Measurements from ENCODE around the gene ABHD1. TPM values are rescaled to one million over a fixed set of nuclear protein-coding genes. Genes with fewer than 3 reads are reported as not detected.
A peak's percentile ranks its signal among the peaks of the same experiment; 100 is the strongest.

ABHD1 gene
- total RNA-seq, 1 experiment from 2014 or later, result 2.4 TPM

DNA sequence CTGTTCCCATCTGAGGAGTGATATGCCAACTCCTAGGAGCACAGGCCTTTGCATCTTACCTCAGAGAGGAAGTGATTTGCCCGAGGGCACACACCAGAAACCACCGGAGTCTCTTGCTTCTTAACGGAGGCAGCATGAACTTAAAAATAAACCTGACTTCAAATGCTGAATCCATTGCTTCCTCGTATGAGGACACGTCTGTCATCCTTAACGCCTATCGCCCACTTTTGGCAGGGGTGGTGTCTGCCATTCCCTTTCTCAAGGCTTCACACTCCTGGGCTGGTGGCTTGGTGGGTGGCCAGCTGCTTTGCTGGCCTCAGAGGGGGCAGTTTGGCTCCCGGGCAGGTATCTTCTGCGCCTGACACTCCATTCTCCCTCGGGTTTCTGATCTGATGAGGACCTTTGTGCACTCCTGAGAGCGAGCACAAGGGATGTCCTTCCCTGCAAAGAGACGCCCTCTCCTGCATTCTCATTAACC is 11.9 kb downstream of the ABHD1 start:
- Histone ChIP-seq H3K27me3 (ENCODE audit: low read length) (no peaks in the 10 kb centered on the region), H3K9me3 (ENCODE audit: low read length) (no peaks in the 10 kb centered on the region), H2AFZ (ENCODE audit: low read length) (peak overlapping the region; percentile 63; the same call in 1 of the 2 replicates), H3K36me3 (ENCODE audit: insufficient read depth, low read length) (peaks cover 12% of the 10 kb centered on the region; the same call in 1 of the 2 replicates), H3K9ac (ENCODE audit: low read length) (no peak overlapping the region), H3K4me2 (ENCODE audit: low read depth, low read length, poor library complexity, severe bottlenecking) (no peak overlapping the region), H3K4me3 (ENCODE audit: low read length) (no peak overlapping the region), H3K79me2 (ENCODE audit: low read length) (peaks cover 16% of the 10 kb centered on the region), H3K9me2 (replicated peaks; ENCODE audit: insufficient read depth, low read length) (no peaks in the 10 kb centered on the region), H4K20me1 (ENCODE audit: insufficient read depth, low read depth, low read length) (peaks cover 10% of the 10 kb centered on the region), H3K4me1 (ENCODE audit: low read length) (peaks cover 18% of the 10 kb centered on the region), H3K27ac (ENCODE audit: low read length) (no peak overlapping the region)
- no peak for DNase-seq

DNA sequence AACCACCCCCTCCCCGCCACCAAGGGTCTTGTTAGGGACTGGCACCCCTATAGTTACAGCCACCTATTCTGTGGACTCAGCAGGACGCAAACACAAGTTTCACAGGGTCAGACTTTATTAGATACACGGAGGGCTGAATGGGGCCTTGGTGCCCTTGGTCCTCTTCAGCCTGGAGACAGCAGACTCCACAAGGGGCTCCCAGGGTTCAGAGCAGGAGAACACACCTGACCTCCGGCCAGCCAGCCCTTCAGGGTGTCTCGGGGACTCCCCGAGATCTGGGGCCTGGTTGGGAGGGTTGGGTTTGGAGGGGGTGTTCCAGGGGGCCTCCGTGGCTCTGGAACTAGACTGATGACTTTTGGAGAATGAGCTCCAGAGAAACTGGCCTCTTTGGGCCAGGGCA is 13.1 kb downstream of the ABHD1 start:
- no peaks in the 10 kb centered on the region for H3K9me2 ChIP-seq (replicated peaks; ENCODE audit: insufficient read depth, low read length)
- no peak overlapping the region for H3K27ac ChIP-seq (ENCODE audit: low read length)
- no peak overlapping the region for H3K9ac ChIP-seq (ENCODE audit: low read length)
- peaks cover 12% of the 10 kb centered on the region; the same call in 1 of the 2 replicates for H3K36me3 ChIP-seq (ENCODE audit: insufficient read depth, low read length)
- H3K4me1 ChIP-seq (ENCODE audit: low read length), result peaks cover 18% of the 10 kb centered on the region
- H4K20me1 ChIP-seq (ENCODE audit: insufficient read depth, low read depth, low read length), result peaks cover 10% of the 10 kb centered on the region
- H2AFZ ChIP-seq (ENCODE audit: low read length), result no peak overlapping the region
- no peak for DNase-seq
- H3K79me2 ChIP-seq (ENCODE audit: low read length), result peaks cover 16% of the 10 kb centered on the region
- H3K4me3 ChIP-seq (ENCODE audit: low read length), result no peak overlapping the region
- H3K4me2 ChIP-seq (ENCODE audit: low read depth, low read length, poor library complexity, severe bottlenecking), result no peak overlapping the region
- H3K27me3 ChIP-seq (ENCODE audit: low read length), result no peaks in the 10 kb centered on the region
- no peaks in the 10 kb centered on the region for H3K9me3 ChIP-seq (ENCODE audit: low read length)

DNA sequence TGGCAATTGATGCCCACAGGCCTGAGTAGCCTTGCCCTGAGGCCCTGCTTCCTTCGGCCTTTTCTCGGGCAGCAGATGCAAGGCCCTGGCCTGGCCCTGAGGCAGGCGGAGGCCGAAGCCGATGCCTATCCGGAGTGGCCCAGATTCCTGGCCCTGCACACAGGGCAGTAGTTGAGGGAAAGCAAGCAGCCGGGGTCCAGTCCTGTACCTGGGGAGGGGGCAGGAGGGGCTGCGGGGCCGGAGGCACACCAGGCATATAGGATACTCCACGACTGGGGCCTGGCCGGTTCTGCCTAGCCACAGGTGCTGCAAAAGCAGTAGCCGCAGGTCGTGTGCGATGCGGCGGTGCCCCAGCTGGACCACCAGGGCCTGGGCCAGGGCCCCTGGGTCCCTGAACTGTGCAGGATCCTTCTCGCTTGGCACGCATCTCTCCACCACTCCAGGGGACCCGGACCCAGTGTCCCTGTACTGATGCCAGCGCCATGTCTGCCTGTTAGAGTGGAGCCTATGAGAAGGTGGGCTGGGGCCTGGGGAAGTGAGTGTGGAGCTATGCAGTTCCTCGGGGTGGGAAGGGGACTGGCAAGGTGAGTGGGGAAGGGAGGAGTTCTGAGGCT is 13.8 kb downstream of the ABHD1 start:
- H3K36me3 ChIP-seq (ENCODE audit: insufficient read depth, low read length), result peaks cover 6% of the 10 kb centered on the region; the same call in 1 of the 2 replicates
- H3K9ac ChIP-seq (ENCODE audit: low read length), result no peak overlapping the region
- no peak overlapping the region for H3K4me2 ChIP-seq (ENCODE audit: low read depth, low read length, poor library complexity, severe bottlenecking)
- no peaks in the 10 kb centered on the region for H3K9me2 ChIP-seq (replicated peaks; ENCODE audit: insufficient read depth, low read length)
- H3K4me1 ChIP-seq (ENCODE audit: low read length), result peaks cover 22% of the 10 kb centered on the region
- peaks cover 10% of the 10 kb centered on the region for H4K20me1 ChIP-seq (ENCODE audit: insufficient read depth, low read depth, low read length)
- no peak overlapping the region for H3K27ac ChIP-seq (ENCODE audit: low read length)
- no peak overlapping the region for H2AFZ ChIP-seq (ENCODE audit: low read length)
- no peak for DNase-seq
- no peaks in the 10 kb centered on the region for H3K27me3 ChIP-seq (ENCODE audit: low read length)
- H3K79me2 ChIP-seq (ENCODE audit: low read length), result peaks cover 16% of the 10 kb centered on the region
- no peaks in the 10 kb centered on the region for H3K9me3 ChIP-seq (ENCODE audit: low read length)
- no peak overlapping the region for H3K4me3 ChIP-seq (ENCODE audit: low read length)

DNA sequence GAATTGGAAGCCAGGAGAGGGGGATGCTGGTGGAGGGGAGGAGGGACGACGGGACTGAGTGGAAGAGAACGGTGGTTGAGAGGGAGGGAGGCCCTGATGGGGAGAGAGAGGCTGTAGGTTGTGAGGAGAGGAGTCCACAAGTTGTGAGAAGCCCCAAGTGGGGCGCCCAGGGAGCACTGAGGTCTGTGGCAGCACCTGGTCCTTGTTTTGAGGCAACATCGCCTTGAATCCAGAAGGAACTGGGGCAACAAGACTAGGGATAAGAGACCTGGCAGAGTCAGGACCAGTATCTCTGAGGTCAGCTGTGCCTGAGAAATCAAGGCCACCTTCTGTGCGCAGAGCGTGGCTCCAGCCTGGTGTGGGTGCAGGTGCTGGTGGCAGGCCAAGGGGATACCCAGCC is 14.5 kb downstream of the ABHD1 start:
- H3K4me2 ChIP-seq (ENCODE audit: low read depth, low read length, poor library complexity, severe bottlenecking), result no peak overlapping the region
- no peaks in the 10 kb centered on the region for H3K36me3 ChIP-seq (ENCODE audit: insufficient read depth, low read length)
- no peak overlapping the region for H3K4me3 ChIP-seq (ENCODE audit: low read length)
- no peak overlapping the region for H2AFZ ChIP-seq (ENCODE audit: low read length)
- H3K27me3 ChIP-seq (ENCODE audit: low read length), result no peaks in the 10 kb centered on the region
- no peak overlapping the region for H3K27ac ChIP-seq (ENCODE audit: low read length)
- no peak for DNase-seq
- H3K79me2 ChIP-seq (ENCODE audit: low read length), result peaks cover 12% of the 10 kb centered on the region
- H3K9me3 ChIP-seq (ENCODE audit: low read length), result peaks cover under 1% of the 10 kb centered on the region; the same call in 1 of the 2 replicates
- H4K20me1 ChIP-seq (ENCODE audit: insufficient read depth, low read depth, low read length), result peaks cover 5% of the 10 kb centered on the region
- H3K9ac ChIP-seq (ENCODE audit: low read length), result no peak overlapping the region; the same call in 1 of the 2 replicates
- H3K4me1 ChIP-seq (ENCODE audit: low read length), result peaks cover 19% of the 10 kb centered on the region
- no peaks in the 10 kb centered on the region for H3K9me2 ChIP-seq (replicated peaks; ENCODE audit: insufficient read depth, low read length)

DNA sequence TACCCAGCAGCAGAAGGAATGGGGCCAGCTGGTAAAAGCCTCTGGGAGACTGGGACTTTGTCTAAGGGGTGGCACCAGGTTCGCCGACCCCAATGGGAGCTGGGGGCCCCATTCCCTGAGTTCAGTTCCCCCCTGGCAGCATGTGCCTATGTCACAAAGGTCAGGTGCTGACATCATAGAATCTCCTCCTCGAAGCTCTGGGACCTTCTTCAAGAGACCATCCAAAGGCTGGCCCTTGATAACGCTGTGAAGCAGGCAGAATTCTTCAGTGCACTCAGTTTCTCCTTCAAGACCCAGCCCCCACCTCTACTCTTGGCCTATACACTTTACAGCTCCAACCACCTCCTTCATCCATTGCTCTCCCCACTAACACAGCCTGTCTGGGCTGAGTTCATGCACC is 15.7 kb downstream of the ABHD1 start, which contains the start of gene PRR30:
Gene PRR30 (minus strand): TSS at position 101 of the 400 bp plus-strand sequence. CDS start 1,081 bp downstream, outside the sequence.
- no peaks in the 10 kb centered on the region for H4K20me1 ChIP-seq (ENCODE audit: insufficient read depth, low read depth, low read length)
- no peaks in the 10 kb centered on the region for H3K27me3 ChIP-seq (ENCODE audit: low read length)
- DNase-seq, result no peak

DNA sequence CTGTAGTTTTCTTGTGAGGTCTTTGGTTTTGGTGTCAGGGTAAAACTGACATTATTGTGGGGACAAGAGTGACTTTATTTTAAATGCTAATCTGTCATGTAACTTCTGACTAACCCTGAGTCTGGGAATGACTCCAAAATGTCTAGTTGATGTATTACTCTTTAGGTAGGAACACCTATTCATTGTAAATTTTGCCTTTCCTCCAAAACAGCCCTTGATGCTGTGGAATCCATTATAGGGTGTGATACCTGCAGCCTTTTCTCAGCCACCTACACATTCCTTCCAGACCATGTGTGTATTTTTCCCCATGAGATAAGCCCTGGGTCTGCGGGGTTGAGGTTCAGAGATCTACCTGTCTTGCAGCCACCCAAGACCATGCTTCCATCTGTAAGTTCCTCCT is 19.7 kb downstream of the ABHD1 start:
- H3K27me3 ChIP-seq (ENCODE audit: low read length), result no peaks in the 10 kb centered on the region
- no peaks in the 10 kb centered on the region for H3K36me3 ChIP-seq (ENCODE audit: insufficient read depth, low read length)
- H3K4me3 ChIP-seq (ENCODE audit: low read length), result no peak overlapping the region
- DNase-seq, result no peak
- H3K79me2 ChIP-seq (ENCODE audit: low read length), result no peaks in the 10 kb centered on the region
- no peak overlapping the region for H3K9ac ChIP-seq (ENCODE audit: low read length)
- H3K9me2 ChIP-seq (replicated peaks; ENCODE audit: insufficient read depth, low read length), result no peaks in the 10 kb centered on the region
- no peaks in the 10 kb centered on the region for H4K20me1 ChIP-seq (ENCODE audit: insufficient read depth, low read depth, low read length)
- H2AFZ ChIP-seq (ENCODE audit: low read length), result no peak overlapping the region
- no peak overlapping the region for H3K4me2 ChIP-seq (ENCODE audit: low read depth, low read length, poor library complexity, severe bottlenecking)
- H3K27ac ChIP-seq (ENCODE audit: low read length), result no peak overlapping the region
- peaks cover 19% of the 10 kb centered on the region for H3K4me1 ChIP-seq (ENCODE audit: low read length)
- H3K9me3 ChIP-seq (ENCODE audit: low read length), result peaks cover 2% of the 10 kb centered on the region; the same call in 1 of the 2 replicates

More for the DNA sequence above, 15.7 kb downstream of the ABHD1 start, which contains the start of gene PRR30:
- Histone ChIP-seq H3K4me1 (ENCODE audit: low read length) (peaks cover 14% of the 10 kb centered on the region), H2AFZ (ENCODE audit: low read length) (no peak within 1 kb of the TSS), H3K4me3 (ENCODE audit: low read length) (no peak within 1 kb of the TSS), H3K9me2 (replicated peaks; ENCODE audit: insufficient read depth, low read length) (no peaks in the 10 kb centered on the region), H3K9ac (ENCODE audit: low read length) (no peak within 1 kb of the TSS; the same call in 1 of the 2 replicates), H3K36me3 (ENCODE audit: insufficient read depth, low read length) (no peaks in the 10 kb centered on the region), H3K4me2 (ENCODE audit: low read depth, low read length, poor library complexity, severe bottlenecking) (no peak within 1 kb of the TSS), H3K79me2 (ENCODE audit: low read length) (peaks cover under 1% of the 10 kb centered on the region), H3K9me3 (ENCODE audit: low read length) (peaks cover 2% of the 10 kb centered on the region; the same call in 1 of the 2 replicates), H3K27ac (ENCODE audit: low read length) (no peak within 1 kb of the TSS)

DNA sequence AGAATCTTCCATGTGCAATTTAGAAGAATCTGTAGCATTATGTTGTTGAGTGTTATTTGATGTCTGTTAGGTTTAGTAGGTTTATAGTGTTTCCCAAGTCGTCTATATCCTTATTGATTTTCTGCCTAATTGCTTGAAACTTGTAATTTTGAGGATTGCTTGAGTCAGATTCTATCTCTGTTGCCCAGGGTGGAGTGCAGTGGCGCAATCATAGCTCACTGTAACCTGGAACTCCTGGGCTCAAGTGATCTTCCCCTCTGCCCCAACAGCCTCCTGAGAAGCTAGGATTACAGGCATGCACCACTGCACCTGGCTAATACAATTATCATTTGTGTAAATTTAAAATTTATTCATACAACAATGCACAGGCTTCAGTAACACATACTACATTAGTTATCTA is 22.1 kb downstream of the ABHD1 start:
- no peaks in the 10 kb centered on the region for H4K20me1 ChIP-seq (ENCODE audit: insufficient read depth, low read depth, low read length)
- no peak overlapping the region for H3K9ac ChIP-seq (ENCODE audit: low read length)
- H3K9me2 ChIP-seq (replicated peaks; ENCODE audit: insufficient read depth, low read length), result no peaks in the 10 kb centered on the region
- no peaks in the 10 kb centered on the region for H3K27me3 ChIP-seq (ENCODE audit: low read length)
- peaks cover 2% of the 10 kb centered on the region; the same call in 1 of the 2 replicates for H3K9me3 ChIP-seq (ENCODE audit: low read length)
- peaks cover 40% of the 10 kb centered on the region for H3K4me1 ChIP-seq (ENCODE audit: low read length)
- no peaks in the 10 kb centered on the region for H3K36me3 ChIP-seq (ENCODE audit: insufficient read depth, low read length)
- H3K79me2 ChIP-seq (ENCODE audit: low read length), result no peaks in the 10 kb centered on the region
- no peak for DNase-seq
- H3K4me3 ChIP-seq (ENCODE audit: low read length), result no peak overlapping the region
- no peak overlapping the region for H3K27ac ChIP-seq (ENCODE audit: low read length)
- H3K4me2 ChIP-seq (ENCODE audit: low read depth, low read length, poor library complexity, severe bottlenecking), result peak overlapping the region; percentile 50
- peak overlapping the region; percentile 4; the same call in 1 of the 2 replicates for H2AFZ ChIP-seq (ENCODE audit: low read length)

DNA sequence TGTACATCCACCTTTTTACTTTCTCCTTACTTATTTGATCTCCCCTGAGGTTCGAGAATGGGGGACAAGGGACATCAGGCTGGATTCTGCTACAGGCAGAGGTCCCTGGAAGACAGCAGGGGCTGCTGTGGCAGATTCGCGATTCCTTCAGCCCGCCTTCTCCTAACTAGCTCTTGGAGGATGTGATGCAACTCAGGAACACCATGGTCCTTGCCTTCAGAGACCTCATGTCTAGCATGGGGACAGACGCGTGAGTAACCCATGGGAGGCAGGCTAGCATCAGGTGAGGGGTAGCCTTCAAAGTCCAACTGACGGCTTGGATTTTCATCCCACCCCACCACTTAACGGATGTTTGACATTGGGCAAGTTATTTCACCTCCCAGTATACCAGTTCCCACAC is 24.3 kb downstream of the ABHD1 start:
- H3K36me3 ChIP-seq (ENCODE audit: insufficient read depth, low read length), result no peaks in the 10 kb centered on the region
- DNase-seq, result no peak
- H3K9me2 ChIP-seq (replicated peaks; ENCODE audit: insufficient read depth, low read length), result no peaks in the 10 kb centered on the region
- peaks cover 2% of the 10 kb centered on the region; the same call in 1 of the 2 replicates for H3K9me3 ChIP-seq (ENCODE audit: low read length)
- no peaks in the 10 kb centered on the region for H4K20me1 ChIP-seq (ENCODE audit: insufficient read depth, low read depth, low read length)
- no peaks in the 10 kb centered on the region for H3K79me2 ChIP-seq (ENCODE audit: low read length)
- H3K9ac ChIP-seq (ENCODE audit: low read length), result no peak overlapping the region
- no peak overlapping the region for H3K27ac ChIP-seq (ENCODE audit: low read length)
- peaks cover 58% of the 10 kb centered on the region for H3K4me1 ChIP-seq (ENCODE audit: low read length)
- no peak overlapping the region for H3K4me2 ChIP-seq (ENCODE audit: low read depth, low read length, poor library complexity, severe bottlenecking)
- no peak overlapping the region for H2AFZ ChIP-seq (ENCODE audit: low read length)
- H3K27me3 ChIP-seq (ENCODE audit: low read length), result no peaks in the 10 kb centered on the region
- H3K4me3 ChIP-seq (ENCODE audit: low read length), result no peak overlapping the region

All from Karpas-422 (cell line).